GM15510 (cell line): ENCODE measurements around the gene FBLIM1.

ENCODE experiments used
- POLR2A ChIP-seq: IDR thresholded peaks from 3 replicates; pipeline ENCODE4 v1.6.1; 2011; ENCODE audit warnings: borderline replicate concordance; ENCODE audit not compliant: insufficient read length; ENCODE audit errors: extremely low read depth

FBLIM1 gene

DNA sequence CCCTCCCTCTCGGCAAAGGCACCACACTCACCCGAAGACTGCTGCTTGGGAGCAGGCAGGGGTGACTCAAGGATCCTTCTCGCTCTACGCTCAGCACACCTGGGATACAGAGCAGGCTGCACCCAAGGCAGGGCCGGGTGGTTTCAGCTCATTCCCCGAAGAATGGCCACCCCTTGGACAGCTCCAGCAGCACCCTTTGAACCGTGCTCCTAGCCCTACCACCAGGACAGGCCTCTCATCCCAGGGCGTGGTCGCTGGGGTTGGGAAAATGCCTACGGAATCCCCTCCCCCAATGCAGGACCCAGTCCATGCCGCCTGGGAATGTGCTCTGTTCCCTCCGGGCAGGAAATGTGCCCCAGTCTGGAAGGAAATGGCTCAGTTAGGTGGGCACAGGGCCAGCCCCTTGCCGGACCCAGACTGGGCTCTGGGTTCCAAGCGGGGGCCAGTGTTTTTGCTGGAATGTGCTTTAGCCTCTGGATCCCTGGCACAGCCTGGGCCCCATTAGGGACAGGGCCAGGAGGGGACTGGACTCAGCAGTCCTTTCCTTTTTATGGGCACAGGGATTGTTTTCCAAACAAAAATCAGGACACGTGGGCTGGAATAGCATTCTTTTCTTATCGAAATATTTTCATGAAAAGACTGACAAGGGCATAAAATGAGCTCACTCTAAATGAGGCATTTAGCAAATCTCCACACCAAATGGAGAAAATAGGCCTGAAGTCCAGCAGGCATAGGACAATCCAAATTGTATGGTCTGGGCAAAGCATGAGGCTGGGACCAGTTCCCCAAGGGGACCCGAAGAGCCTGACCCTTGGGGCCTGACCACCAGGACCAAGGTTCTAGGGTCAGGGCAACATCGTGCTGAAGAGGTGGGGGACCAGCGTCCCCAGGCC, 8.9 kb upstream of the FBLIM1 start:
- TF ChIP-seq POLR2A = no peak

DNA sequence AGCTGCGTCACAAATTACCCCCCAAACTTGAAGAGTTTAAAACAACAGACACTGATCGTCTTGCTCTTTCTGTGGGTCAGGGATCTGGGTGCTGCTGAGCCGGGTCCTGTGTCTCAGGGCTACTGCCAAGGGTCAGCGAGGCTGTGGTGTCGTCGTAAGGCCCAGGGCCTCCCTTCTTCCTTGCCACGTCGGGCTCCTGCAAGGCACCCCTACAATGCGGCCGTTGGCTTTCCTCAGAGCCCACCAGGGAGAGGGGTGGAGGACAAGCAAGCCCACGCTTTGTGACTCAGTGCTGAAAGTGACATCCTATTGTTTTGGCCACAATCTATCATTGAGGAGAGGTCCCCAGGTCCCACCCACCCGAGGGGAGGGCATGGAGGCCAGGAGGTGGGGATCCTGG, 7.7 kb upstream of the FBLIM1 start:
- TF ChIP-seq POLR2A = no peak

DNA sequence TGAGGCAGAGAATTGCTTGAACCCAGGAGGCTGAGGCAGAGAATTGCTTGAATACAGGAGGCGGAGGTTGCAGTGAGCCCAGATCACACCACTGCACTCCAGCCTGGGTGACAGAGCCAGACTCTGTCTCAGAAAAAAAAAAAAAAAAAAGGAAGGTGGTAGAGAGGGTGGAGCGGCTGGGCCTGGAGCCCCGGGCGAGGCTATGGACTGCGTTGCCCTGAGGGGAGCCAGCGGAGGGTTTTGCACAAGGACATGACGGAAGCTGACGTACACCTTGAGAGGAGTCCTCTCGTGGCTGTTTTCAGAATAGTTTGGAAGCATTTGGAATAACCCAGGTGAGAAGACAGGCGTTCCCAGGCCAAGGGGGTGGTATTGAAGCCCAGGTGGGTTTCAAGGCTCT, 6.9 kb upstream of the FBLIM1 start:
- no peak for TF ChIP-seq POLR2A

DNA sequence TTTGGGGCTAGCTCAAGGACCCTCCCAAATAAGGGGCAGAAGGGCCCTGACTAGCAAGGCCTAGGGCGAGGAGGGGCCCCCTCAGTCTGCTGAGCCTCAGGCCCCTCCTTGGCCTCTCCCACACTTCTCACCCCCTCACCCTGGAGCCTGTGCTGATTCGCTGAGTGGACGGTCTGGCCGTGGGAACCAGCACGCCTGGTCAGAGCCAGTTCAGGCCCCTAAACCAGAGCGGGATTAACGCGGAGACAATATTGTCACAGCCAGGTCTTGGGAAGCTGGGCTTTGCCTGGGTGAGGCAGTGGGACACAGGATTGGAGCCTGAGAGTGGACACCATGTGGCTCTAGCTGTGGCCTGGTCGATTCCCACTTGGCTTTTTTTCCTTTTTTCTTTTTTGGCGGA, 4.8 kb upstream of the FBLIM1 start:
- no peak for TF ChIP-seq POLR2A

DNA sequence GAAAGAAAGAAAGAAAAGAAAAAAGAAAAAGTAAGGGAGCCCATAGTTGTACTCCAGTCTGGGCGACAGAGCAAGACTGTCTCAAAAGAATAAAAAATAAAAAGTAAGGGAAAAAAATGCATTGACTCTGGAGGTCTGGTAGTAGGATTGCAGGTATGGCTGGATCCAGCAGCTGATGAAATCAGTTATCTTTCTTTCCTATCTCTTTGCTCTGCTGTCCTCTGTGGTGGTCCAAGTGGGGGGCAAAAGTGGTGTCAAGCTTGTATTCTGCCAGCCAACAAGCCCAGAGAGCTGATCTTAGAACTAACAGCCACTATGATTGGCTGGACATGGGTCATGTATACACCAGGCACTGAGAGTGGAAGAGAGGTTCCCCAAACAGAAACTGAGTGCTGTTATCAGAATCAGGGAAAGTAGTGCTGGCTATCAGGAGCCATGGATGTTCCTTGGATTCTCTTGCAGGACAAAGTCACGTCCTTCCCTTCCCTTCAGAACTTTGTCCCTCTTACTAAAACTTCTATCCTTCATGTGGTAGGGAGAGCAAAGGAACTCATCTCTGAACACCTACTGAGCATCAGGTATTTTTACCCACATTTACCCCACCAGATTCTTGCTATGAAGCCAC, 3.5 kb upstream of the FBLIM1 start:
- no peak for TF ChIP-seq POLR2A

DNA sequence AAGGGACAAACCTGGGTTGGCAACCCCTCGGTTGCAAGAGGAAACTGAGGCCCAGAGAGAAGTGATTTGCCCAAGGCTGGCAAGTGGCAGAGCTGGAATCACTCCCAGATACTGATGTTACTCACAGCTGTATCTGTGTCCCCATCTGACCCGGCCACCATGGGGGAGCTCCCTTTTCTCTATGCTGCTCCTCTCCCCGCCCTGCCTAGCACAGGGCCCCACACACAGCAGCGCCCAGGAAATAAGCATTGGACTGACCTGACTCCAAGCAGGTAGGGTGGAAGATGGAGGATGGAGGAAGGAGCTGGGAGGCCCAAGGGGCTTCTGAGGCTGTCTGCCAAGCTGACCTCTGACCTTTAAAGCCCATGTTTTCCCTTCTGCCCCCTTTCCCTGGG, 3.0 kb upstream of the FBLIM1 start:
- no peak for TF ChIP-seq POLR2A

DNA sequence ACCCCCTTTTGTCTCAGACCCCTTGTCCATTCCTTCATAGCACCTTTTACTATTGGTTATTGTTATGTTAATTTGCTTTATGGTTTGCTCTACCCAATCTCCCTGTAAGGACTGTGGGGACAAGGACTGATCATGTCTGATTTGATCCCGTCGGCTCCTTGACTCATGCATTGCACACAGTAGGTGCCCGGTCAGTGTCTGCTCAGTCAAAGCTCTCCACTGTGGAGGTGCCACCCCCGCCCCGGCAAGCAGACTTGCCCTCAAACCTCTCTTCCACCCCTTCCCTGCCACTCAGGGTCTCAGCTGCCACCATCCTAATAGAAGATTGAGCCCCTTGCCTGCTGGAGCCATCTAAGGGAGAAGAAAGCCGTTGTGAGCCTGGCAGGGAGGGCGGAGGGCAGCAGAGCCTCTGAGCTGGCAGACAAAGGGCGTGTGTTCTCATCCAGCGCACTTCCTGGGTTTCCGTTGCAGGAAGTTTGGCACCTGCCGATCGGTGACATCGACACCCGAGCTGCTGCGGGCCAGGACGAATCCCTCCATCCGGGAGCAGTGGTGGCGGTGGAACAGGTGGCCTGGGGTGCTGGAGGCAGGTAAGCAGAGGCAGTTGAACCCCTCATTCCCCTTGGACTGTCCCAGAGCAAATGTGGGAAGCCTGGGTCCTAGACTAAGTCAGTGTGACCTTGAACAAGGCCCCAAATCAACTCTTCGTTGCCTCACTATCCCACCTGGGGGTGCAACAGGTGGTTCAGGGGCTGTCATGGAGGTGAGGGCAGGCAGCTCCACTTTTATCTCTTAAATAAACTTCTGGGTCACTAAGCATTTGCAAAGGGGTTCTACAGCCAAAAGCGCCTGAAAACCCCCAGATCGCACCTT, 2.2 kb upstream of the FBLIM1 start:
- TF ChIP-seq POLR2A = no peak

DNA sequence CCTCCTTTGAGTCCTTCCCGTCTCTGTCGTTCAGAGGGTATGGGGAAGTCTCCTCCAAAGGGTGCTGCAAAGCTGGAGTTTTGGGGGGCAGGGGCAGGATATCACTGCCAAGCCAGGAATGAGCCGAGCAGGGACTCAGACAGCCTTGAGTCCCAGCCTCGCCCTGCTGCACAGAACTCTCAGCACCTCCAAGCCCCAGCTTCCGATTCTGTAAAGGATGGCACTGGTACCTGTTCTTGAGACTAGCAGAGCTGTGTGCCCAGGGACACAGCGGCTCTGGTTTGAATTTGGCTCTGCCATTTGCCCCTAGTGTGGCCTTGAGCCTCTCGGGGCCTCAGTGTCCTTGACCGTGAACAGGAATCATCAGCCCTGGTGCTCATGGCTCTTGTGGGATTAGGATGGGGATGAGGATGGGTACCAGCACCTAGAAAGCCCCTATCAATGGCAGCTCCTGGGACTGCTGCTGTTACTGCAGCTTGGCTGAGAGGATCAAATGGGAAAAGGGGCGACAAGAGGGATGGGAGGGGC, 1.5 kb upstream of the FBLIM1 start:
- no peak for TF ChIP-seq POLR2A

DNA sequence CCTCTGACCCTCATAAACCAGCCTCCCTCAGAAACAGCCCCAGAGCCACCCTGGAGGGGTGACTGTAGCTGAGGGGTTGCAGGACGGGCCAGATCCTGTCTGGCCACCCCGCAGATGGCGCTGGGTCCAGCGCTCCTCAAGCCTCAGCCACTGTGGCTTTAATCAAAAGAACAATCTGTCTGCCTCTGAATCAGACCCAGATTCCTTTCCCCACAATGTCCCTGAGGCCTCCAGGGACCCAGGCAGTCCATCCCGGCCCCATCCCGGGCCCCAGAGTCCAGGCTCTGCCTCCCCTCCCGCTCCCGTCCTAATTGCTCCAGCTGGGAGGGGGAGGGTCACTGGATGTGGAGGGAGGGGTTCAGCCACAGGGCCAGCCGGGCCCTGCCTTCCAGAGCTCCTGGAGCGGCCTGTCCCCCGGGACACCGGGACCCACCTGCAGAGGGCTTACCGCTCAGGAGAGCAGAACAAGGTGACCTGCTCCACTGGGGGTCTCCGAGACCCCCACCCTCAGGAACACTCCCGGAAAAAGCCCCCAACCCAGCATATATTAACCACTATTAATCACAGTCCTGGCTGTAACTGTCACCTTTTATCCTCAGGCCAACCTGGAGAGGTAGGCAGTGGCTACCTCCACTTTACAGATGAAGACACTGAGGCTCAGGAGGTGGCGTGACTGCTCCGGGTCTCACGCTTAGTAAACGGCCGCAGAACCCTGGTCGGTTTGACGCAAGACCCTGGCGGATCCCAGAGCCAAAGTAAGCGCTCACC, 836 bp upstream of the FBLIM1 start:
- no peak for TF ChIP-seq POLR2A

DNA sequence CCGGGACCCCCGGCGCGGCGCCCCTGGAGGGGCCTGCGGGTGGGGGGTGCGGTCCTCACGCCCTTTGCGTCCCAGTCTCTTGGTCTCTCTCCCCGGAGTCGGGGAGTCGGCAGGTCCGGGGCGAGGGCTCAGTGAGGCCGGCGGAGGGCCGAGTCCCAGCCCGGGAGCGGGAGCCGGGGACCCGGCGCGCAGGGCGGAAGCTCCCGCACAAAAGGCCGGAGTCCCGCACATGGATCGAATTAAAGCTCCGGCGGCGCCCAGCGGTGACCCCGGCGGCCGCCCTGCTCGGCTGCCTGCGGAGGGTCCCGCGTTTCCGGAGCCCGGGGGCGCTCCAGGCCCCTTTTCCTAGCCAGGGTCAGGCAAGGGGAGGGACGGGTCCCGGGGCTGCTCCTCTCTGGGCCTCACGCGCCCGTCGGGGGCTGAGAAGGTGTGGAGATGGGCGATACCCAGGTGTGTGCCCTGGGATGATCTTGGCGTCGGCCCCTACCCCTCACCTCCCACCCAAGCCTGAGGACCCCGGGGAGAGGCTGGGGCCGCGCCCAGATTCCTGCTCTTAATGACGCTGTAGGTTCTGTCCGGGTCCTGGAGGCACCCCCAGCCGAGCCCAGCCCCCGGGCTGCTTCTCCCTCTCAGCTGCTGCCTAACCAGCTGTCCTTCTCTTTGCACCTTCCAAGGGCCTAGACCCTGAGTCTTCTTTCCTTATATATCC, 512 bp downstream of the FBLIM1 start:
- no peak for TF ChIP-seq POLR2A

DNA sequence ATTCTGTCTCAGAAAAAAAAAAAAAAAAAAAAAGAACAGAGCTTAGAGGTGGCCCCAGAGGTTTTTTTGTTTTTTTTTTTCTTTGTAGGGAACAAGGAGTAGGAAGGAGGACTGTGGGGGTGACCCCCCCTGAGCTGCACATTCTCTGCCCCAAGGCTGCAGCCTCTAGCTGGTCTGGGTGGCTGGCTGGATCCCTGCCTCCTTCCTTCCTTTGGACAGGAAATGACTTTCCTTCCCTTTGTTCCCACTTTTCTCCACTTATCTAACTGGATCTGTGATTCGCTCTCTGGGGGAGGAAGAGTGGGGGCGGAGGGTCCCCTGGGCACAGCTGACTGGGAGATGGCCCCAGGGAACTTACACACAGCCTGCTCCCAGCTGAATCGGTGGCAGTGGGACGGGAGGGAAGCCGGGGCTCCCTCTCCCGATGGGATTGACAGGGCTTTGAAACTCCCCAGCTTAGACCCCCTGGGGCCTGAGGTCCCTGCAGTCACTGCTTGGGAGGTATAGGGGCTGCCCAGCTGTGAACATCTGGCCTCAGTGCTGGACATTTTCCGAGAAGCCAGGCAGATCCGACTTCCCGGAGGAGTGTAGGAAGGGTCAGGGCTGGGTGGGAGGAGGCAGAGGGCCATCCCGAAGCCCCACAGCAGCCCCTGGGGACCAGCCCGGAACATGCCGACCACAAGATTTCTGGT, 2.1 kb downstream of the FBLIM1 start:
- TF ChIP-seq POLR2A = no peak

DNA sequence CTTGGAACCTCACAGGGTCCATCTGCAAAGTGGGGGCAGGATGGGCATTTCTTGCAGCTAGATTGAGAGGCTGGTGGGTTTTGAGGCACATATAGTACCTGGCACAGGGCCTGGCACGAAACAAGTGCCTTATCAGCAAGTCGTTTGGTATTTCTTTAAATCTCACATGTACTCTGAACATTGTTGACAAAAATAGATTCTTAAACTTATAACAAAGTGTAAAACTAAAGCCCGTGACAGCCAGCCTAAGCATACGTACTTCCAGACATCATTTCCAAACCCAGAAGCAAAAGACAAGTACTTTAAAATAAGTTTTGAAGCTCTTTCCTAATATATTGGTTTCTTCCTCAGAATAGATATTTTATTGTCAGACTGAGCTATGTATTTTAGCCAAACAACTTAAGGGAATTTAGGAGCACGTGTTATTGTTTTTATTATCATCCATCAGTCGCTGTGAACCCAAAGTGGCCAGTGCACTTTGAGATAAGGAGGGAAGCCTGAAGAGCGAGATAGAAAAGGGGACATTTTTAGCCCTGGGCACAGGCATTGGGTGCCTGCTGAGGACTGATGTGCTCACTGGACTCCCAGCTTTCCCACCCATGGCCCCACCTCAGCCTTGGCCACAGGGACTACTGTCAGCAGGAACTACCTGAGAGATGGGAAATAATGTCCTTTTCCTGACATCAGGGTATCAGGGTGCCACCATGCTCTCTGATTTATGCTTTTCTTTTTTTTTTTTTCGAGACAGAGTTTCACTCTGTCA, 3.0 kb downstream of the FBLIM1 start:
- TF ChIP-seq POLR2A = no peak
